Neuronal stem cell (in vitro differentiated cells): ENCODE measurements around the gene ANXA4.
A peak's percentile ranks its signal among the peaks of the same experiment; 100 is the strongest.

Experiments
- DNase-seq: peaks from one replicate; pipeline ENCODE4 v3.0.0-alpha.2; 2013; ENCODE audit warnings: low spot score
- H2AFZ ChIP-seq: one replicate; pipeline ENCODE4 v1.6.1; 2013; ENCODE audit warnings: mild to moderate bottlenecking, low read length, inconsistent platforms
- H2AK5ac ChIP-seq: 2 replicates; pipeline ENCODE4 v1.6.1; 2013; ENCODE audit warnings: low read depth, mild to moderate bottlenecking, inconsistent platforms, low read length, moderate library complexity, mixed read lengths
- H2BK120ac ChIP-seq: 2 replicates; pipeline ENCODE4 v1.6.1; 2013; ENCODE audit warnings: low read depth, mild to moderate bottlenecking, inconsistent platforms, low read length, moderate library complexity, mixed read lengths
- H2BK12ac ChIP-seq: one replicate; pipeline ENCODE4 v1.6.1; 2013; ENCODE audit warnings: low read length, inconsistent platforms
- H2BK15ac ChIP-seq: 2 replicates; pipeline ENCODE4 v1.6.1; 2013; ENCODE audit warnings: mild to moderate bottlenecking, low read length, inconsistent platforms, mixed read lengths
- H2BK5ac ChIP-seq: one replicate; pipeline ENCODE4 v1.6.1; 2013; ENCODE audit warnings: inconsistent platforms, mild to moderate bottlenecking, low read length, moderate library complexity
- H3K14ac ChIP-seq: one replicate; pipeline ENCODE4 v1.6.1; 2013; ENCODE audit warnings: low read length, inconsistent platforms
- H3K18ac ChIP-seq: 2 replicates; pipeline ENCODE4 v1.6.1; 2013; ENCODE audit warnings: low read length, inconsistent platforms
- H3K23ac ChIP-seq: 2 replicates; pipeline ENCODE4 v1.6.1; 2013; ENCODE audit warnings: low read depth, mild to moderate bottlenecking, mixed read lengths, low read length, inconsistent platforms; ENCODE audit not compliant: poor library complexity
- H3K27ac ChIP-seq: replicated peaks from 3 replicates; pipeline ENCODE4 v1.5.1; 2013; ENCODE audit warnings: low read length, inconsistent platforms
- H3K27me3 ChIP-seq, 3 experiments: 2 replicates each; pipeline ENCODE4 v1.6.1; 2013; ENCODE audit warnings: low read length in 3 of 3, mild to moderate bottlenecking in 2 of 3, inconsistent platforms in 1 of 3, low read depth in 1 of 3, mixed read lengths in 1 of 3, moderate library complexity in 1 of 3; ENCODE audit not compliant: control insufficient read depth in 3 of 3, insufficient read depth in 3 of 3
- H3K36me3 ChIP-seq, 2 donors: replicated peaks in 1 of 2; 2 replicates each; pipeline ENCODE4 v1.6.1; 2013; ENCODE audit warnings: low read length in 2 of 2; ENCODE audit not compliant: control insufficient read depth in 2 of 2, insufficient read depth in 2 of 2
- H3K4ac ChIP-seq: 2 replicates; pipeline ENCODE4 v1.6.1; 2013; ENCODE audit warnings: inconsistent platforms, mild to moderate bottlenecking, low read length, moderate library complexity
- H3K4me1 ChIP-seq, 2 donors: 1 replicate in 1 of 2; 2 replicates in 1 of 2; pipeline ENCODE4 v1.6.1; 2013; ENCODE audit warnings: low read length in 2 of 2, low read depth in 1 of 2; ENCODE audit not compliant: control insufficient read depth in 2 of 2, insufficient read depth in 1 of 2
- H3K4me2 ChIP-seq: one replicate; pipeline ENCODE4 v1.6.1; 2013; ENCODE audit warnings: mild to moderate bottlenecking, low read length, inconsistent platforms; ENCODE audit not compliant: insufficient read depth, poor library complexity, severe bottlenecking
- H3K4me3 ChIP-seq, 2 donors: 2 replicates each; pipeline ENCODE4 v1.5.1; 2013; ENCODE audit warnings: low read length in 2 of 2, mild to moderate bottlenecking in 2 of 2, inconsistent platforms in 1 of 2, moderate library complexity in 1 of 2
- H3K79me1 ChIP-seq: one replicate; pipeline ENCODE4 v1.6.1; 2013; ENCODE audit warnings: low read depth, mild to moderate bottlenecking, inconsistent platforms, low read length, moderate library complexity
- H3K9ac ChIP-seq: one replicate; pipeline ENCODE4 v1.6.1; 2013; ENCODE audit warnings: mild to moderate bottlenecking, low read depth, low read length, inconsistent platforms; ENCODE audit not compliant: poor library complexity
- H3K9me3 ChIP-seq, 2 donors: replicated peaks in 1 of 2; 2 replicates each; pipeline versions ENCODE3 to v1.6.1; 2013; ENCODE audit warnings: low read length in 2 of 2, mild to moderate bottlenecking in 2 of 2, inconsistent platforms in 1 of 2, low read depth in 1 of 2, mixed read lengths in 1 of 2, moderate library complexity in 1 of 2; ENCODE audit not compliant: control insufficient read depth in 2 of 2, insufficient read depth in 1 of 2
- H4K8ac ChIP-seq: one replicate; pipeline ENCODE4 v1.6.1; 2013; ENCODE audit warnings: low read depth, mild to moderate bottlenecking, inconsistent platforms, low read length, moderate library complexity
- H4K91ac ChIP-seq: one replicate; pipeline ENCODE4 v1.6.1; 2013; ENCODE audit warnings: low read length, low read depth, mild to moderate bottlenecking, inconsistent platforms; ENCODE audit not compliant: poor library complexity
- WGBS, 2 donors: extraction: QIAGEN DNeasy Blood & Tissue Kit; methylation state at CpG; one replicate each; pipeline ENCODE4 v1.1.7; 2013; ENCODE audit warnings: missing lambda C conversion rate in 2 of 2, mixed read lengths in 1 of 2; ENCODE audit not compliant: insufficient read length in 2 of 2, insufficient replicate concordance in 1 of 2; ENCODE audit errors: extremely low coverage in 2 of 2; 5-methylcytosine and 5-hydroxymethylcytosine counted together

The ANXA4 gene

GRCh38 chr2:69744456-69744855 lies 2.5 kb downstream of the ANXA4 start:
- Histone ChIP-seq H3K27me3 (peaks cover 0 to 40% (median 12%) of the 10 kb centered on the region in 3 experiments), H4K8ac (no peak overlapping the region), H2BK5ac (no peak overlapping the region), H2BK15ac (no peak overlapping the region), H3K23ac (no peak overlapping the region), H3K4me1 (peaks cover 0 to 1% of the 10 kb centered on the region in 2 donors), H3K79me1 (no peaks in the 10 kb centered on the region), H3K18ac (no peak overlapping the region), H2BK120ac (no peak overlapping the region), H3K4me3 (no peak overlapping the region), H3K9me3 (no peaks in the 10 kb centered on the region), H3K9ac (no peak overlapping the region), H4K91ac (no peak overlapping the region), H3K4ac (no peak overlapping the region), H2AK5ac (no peak overlapping the region), H3K36me3 (no peaks in the 10 kb centered on the region), H3K27ac (no peak overlapping the region), H2BK12ac (no peak overlapping the region), H2AFZ (no peak overlapping the region), H3K14ac (no peak overlapping the region), H3K4me2 (no peak overlapping the region)
- DNase-seq: no peak
- WGBS, 2 donors: no CpG with 5 or more reads among the region's 3 CpGs

GRCh38 chr2:69745035-69745434 lies 3.1 kb downstream of the ANXA4 start:
- no peak overlapping the region for H3K4me3 ChIP-seq
- no peak overlapping the region for H3K27ac ChIP-seq
- H2AK5ac ChIP-seq: no peak overlapping the region
- H2AFZ ChIP-seq: no peak overlapping the region
- DNase-seq: no peak
- no peak overlapping the region for H2BK5ac ChIP-seq
- no peak overlapping the region for H2BK12ac ChIP-seq
- no peak overlapping the region for H3K4ac ChIP-seq
- peaks cover 0 to 40% (median 12%) of the 10 kb centered on the region in 3 experiments for H3K27me3 ChIP-seq
- peaks cover 0 to 1% of the 10 kb centered on the region in 2 donors for H3K4me1 ChIP-seq
- H3K4me2 ChIP-seq: no peak overlapping the region
- H2BK15ac ChIP-seq: no peak overlapping the region
- WGBS, 2 donors: no CpG with 5 or more reads among the region's 2 CpGs
- H3K18ac ChIP-seq: no peak overlapping the region
- no peaks in the 10 kb centered on the region for H3K36me3 ChIP-seq
- H2BK120ac ChIP-seq: no peak overlapping the region
- H3K14ac ChIP-seq: no peak overlapping the region
- H3K23ac ChIP-seq: no peak overlapping the region
- no peak overlapping the region for H4K8ac ChIP-seq
- no peak overlapping the region for H3K9ac ChIP-seq
- H4K91ac ChIP-seq: no peak overlapping the region
- H3K9me3 ChIP-seq: no peaks in the 10 kb centered on the region
- H3K79me1 ChIP-seq: no peaks in the 10 kb centered on the region

- no peaks in the 10 kb centered on the region for H3K36me3 ChIP-seq
- H3K18ac ChIP-seq: no peak overlapping the region
- no peak overlapping the region for H3K4ac ChIP-seq
- no peak for DNase-seq
- H2AFZ ChIP-seq: no peak overlapping the region
- H2AK5ac ChIP-seq: peak overlapping the region; percentile 14
- H2BK120ac ChIP-seq: no peak overlapping the region
- no peaks in the 10 kb centered on the region for H3K9me3 ChIP-seq
- no CpG with 5 or more reads among the region's 6 CpGs for WGBS, 2 donors
- no peak overlapping the region for H3K27ac ChIP-seq
- H3K27me3 ChIP-seq: no peaks in the 10 kb centered on the region
- H3K4me3 ChIP-seq: no peak overlapping the region
- no peak overlapping the region for H4K8ac ChIP-seq
- H3K4me1 ChIP-seq: peaks cover 0 to 1% of the 10 kb centered on the region in 2 donors
- no peaks in the 10 kb centered on the region for H3K79me1 ChIP-seq
- H2BK12ac ChIP-seq: no peak overlapping the region
- no peak overlapping the region for H3K14ac ChIP-seq
- H4K91ac ChIP-seq: no peak overlapping the region
- no peak overlapping the region for H2BK5ac ChIP-seq
- H3K4me2 ChIP-seq: no peak overlapping the region
- no peak overlapping the region for H2BK15ac ChIP-seq
- no peak overlapping the region for H3K9ac ChIP-seq
- H3K23ac ChIP-seq: no peak overlapping the region
These were observed 8.3 kb downstream of the ANXA4 start for GRCh38 chr2:69750246-69750645.

GRCh38 chr2:69753659-69754363 lies 11.9 kb downstream of the ANXA4 start:
- Histone ChIP-seq H2BK5ac (no peak overlapping the region), H4K91ac (no peak overlapping the region), H2BK120ac (no peak overlapping the region), H2BK12ac (no peak overlapping the region), H3K9me3 (no peaks in the 10 kb centered on the region), H3K36me3 (no peaks in the 10 kb centered on the region), H2AFZ (no peak overlapping the region), H3K4me1 (peaks cover 0 to under 1% of the 10 kb centered on the region in 2 donors), H2BK15ac (no peak overlapping the region), H3K9ac (no peak overlapping the region), H4K8ac (no peak overlapping the region), H3K23ac (no peak overlapping the region), H3K79me1 (no peaks in the 10 kb centered on the region), H3K4ac (no peak overlapping the region), H3K4me2 (no peak overlapping the region), H2AK5ac (no peak overlapping the region), H3K27ac (no peak overlapping the region), H3K4me3 (no peak overlapping the region), H3K27me3 (no peaks in the 10 kb centered on the region), H3K14ac (no peak overlapping the region), H3K18ac (no peak overlapping the region)
- WGBS, 2 donors: no CpG with 5 or more reads among the region's 3 CpGs
- no peak for DNase-seq
